Activated CD4-positive, alpha-beta T cell treated with anti-CD3 and anti-CD28 coated beads, Interleukin-2, amount 50 U/mL, for 1 hour (primary cell): Measurements from ENCODE around the gene FOXK1.
"Not testable (repeated sequence)": the region's sequence is repeated elsewhere in the genome, so short reads cannot be mapped to it uniquely, and the experiment has no call there.

ENCODE experiments used
- DNase-seq: peaks from one replicate; pipeline ENCODE4 v3.0.0-alpha.2; 2020

The FOXK1 gene

DNA sequence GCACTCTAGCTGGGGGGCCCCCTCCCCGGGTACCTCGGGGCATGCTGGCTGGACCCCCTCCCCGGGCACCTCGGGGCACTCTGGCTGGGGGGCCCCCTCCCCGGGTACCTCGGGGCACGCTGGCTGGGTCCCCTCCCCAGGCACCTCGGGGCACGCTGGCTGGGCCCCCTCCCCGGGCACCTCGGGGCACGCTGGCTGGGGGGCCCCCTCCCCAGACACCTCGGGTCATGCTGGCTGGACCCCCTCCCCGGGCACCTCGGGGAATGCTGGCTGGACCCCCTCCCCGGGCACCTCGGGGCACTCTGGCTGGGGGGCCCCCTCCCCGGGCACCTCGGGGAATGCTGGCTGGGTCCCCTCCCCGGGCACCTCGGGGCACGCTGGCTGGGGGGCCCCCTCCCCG is 120.5 kb downstream of the FOXK1 start:
- DNase-seq, result not testable (repeated sequence)

GRCh38 chr7:4803397-4804241 is 121.5 kb downstream of the FOXK1 start:
- DNase-seq, result no peak

- DNase-seq, result no peak
These were observed 123.3 kb downstream of the FOXK1 start for GRCh38 chr7:4805110-4805983.

DNA sequence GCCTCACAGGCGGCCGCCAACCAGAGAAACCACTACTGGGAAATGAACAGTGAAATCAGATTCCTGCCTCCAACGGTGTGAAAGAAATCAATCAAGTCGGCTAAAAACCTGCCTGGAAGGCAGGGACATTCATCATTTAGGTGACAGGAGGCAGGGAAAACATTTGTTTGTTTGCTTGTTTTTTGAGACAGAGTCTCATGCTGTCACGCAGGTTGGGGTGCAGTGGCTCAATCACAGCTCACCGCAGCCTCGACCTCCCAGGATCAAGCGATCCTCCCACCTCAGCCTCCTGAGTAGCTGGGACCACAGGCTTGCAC is 123.8 kb downstream of the FOXK1 start:
- no peak for DNase-seq

- DNase-seq, result no peak
These were observed 125.0 kb downstream of the FOXK1 start for GRCh38 chr7:4806983-4807597.

DNA sequence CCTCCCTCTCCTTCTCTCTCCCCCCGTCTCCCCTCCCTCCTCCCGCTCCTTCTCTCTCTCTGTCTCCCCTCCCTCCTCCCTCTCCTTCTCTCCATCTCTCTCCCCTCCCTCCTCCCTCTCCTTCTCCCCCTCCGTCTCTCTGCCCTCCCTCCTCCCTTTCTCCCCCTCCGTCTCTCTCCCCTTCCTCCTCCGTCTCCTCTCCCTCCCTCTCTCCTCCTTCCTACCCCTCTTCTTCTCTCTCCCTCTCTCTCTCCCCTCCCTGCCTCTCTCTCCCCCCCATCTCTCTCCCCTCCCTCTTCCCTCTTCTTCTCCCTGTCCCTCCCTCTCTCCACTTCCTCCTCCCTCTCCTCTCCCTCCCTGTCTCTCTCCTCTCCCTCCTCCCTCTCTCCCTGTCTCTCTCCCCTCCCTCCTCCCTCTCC is 125.5 kb downstream of the FOXK1 start:
- no peak for DNase-seq

DNA sequence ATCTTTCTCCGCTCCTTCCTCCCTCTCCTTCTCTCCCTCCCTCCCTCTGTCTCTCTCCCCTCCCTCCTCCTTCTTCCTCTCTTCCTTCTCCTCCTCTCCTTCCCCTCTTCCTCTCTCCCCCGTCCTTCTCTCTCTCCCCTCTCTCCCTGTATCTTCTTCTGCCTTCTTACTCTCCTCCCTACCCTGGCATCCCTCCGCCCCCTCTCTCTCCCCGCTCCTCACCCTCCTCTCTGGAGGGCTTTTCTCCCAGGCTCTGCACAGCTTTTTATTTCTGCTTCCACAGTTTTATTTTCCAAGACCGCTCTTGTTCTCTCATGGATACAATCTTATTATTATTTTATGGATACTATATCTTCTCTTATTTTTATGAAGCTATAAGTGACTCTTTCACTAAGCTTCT is 125.9 kb downstream of the FOXK1 start:
- DNase-seq, result no peak

- DNase-seq, result no peak
These were observed 126.5 kb downstream of the FOXK1 start for GRCh38 chr7:4808565-4808964.

DNA sequence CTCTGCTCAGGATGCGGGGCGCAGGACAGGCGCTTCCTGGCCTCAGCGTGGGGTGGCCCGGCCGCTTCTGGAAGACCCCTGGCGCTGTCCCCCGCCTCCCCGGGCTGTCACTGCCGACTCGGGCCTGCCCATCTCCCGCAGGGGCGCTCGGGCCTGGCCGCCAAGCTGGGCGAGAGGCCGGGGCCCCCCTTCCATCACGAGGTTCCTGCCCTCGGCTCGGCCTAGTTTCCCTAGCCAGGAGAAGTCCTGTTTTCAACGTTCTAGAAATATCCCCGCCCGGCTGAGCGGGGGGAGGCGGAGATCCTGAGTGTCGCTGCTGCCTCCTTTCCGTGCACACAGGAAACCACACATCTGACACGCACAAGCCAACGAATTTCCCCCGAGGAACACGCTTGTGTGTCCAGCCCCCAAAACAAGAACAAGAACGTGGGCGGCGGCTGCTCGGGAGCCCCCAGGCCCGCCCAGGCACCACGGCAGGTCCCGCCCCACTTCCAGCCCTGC is 127.0 kb downstream of the FOXK1 start:
- peak; percentile 20 for DNase-seq

- DNase-seq, result no peak
These were observed 127.6 kb downstream of the FOXK1 start for GRCh38 chr7:4809666-4810065.

- no peak for DNase-seq
These were observed 132.3 kb downstream of the FOXK1 start for GRCh38 chr7:4814433-4814832.

DNA sequence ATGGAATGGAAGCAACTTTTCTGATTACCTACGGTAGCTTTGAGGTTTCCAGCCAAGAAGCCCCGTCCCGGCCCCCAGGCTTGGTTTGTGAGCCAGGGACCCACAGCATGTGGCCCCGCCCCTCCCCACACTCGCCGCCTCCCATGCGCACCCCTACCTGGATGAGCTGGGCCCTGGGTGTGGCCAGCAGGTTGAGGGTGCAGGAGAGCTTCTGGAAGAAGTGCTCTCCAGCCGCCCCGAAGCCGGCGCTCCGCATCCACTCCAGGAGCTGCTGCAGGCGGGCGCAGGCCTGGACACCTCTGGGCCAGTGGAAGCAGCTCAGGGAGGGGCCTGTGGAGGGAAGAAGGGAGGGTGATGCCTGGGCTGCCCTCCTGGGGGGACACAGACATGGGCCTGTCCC is 133.0 kb downstream of the FOXK1 start:
- no peak for DNase-seq

GRCh38 chr7:4815609-4816418 is 133.7 kb downstream of the FOXK1 start:
- DNase-seq, result no peak

GRCh38 chr7:4816419-4817080 is 134.5 kb downstream of the FOXK1 start:
- no peak for DNase-seq

DNA sequence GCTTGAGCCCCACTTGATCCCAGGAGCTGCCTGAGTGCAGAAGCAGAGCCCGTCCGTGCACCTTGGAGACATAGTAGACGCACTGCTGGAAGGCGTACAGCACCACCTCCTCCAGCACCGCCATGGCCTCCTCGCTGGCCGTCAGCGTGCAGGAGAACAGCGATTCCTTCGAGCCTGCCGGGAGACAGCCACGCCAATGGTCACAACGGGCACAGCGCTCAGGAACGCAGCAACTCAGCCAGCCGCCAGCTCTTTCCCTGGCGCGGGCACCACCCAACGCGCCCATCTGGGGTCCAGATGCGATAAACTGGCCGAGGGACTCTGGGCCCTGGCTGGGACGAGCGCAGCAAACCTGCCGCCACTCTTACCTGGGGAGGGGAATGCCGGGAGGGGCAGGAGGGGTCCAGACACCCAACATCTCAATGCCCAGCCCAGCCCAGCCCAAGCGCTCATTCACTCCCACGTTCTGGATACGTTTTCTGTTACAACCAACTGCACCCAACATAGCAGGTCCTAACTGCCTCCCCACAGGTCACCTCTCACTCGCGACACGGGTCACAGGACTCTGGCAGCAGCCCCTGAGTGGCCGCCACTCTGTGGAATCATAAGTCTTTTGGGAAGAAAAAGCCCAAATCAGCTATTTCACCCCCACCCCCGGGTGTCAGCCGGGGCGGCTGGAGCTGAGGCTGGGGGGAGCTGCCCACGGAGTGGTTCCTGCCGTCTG is 135.2 kb downstream of the FOXK1 start:
- no peak for DNase-seq

GRCh38 chr7:4818000-4818794 is 136.1 kb downstream of the FOXK1 start:
- no peak for DNase-seq

DNA sequence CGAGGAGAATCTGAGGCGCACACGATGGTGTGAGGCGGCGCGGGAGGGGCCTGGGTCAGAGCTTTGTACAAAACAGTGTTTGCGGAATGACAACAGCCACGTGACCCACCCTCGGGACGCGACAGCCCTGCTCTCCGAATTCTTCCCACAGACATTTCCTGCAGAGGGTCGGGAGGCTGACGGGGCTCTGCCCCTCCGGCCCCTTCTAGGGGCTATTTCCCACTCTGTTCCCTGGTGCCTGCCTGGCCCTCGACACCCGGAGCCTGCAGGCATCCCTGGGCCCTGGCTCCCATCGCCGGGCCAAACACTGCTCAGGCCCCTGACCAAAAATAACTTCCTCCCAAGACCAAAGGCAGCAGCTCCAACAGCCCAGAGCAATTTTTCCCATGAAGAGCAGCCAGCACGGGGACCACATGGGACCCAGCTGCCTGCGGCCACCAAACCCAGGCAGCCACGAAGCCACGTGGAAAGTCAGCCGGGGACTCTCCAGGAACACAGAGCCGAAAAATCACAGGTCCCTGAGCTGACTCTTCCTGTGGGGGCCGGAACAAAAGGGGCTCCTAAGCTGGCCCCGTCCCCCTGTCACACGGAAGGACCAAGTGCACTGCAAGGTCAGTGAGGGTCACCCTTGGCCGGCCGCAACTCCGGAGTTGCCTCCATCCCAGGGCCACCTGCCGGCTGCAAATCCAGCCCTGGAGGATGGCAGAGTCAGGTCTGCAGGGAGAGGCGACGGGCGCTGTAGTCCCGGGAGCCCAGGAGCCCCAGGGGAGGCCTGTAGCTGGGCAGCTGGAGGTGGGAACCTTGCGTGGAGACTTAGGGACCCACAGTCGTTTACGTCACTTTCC is 137.7 kb downstream of the FOXK1 start:
- no peak for DNase-seq

GRCh38 chr7:4820405-4820966 is 138.4 kb downstream of the FOXK1 start:
- no peak for DNase-seq
